ENCODE data around the gene GSE1.

GRCh38 chr16:85716680-85717038 is 103.5 kb downstream of the GSE1 start:
- TF ChIP-seq POLR2A (IDR thresholded peaks at IDR 0.05) (no peak), CTCF (IDR thresholded peaks at IDR 0.05) (no peak)
